GM03348 (cell line): ENCODE measurements around the gene ADGRL1.
A peak's percentile ranks its signal among the peaks of the same experiment; 100 is the strongest.
"Not testable (repeated sequence)": the region's sequence is repeated elsewhere in the genome, so short reads cannot be mapped to it uniquely, and the experiment has no call there.

ENCODE experiments used
- DNase-seq: peaks from one replicate; pipeline ENCODE4 v3.0.0; 2012; ENCODE audit warnings: low spot score

The ADGRL1 gene

DNA sequence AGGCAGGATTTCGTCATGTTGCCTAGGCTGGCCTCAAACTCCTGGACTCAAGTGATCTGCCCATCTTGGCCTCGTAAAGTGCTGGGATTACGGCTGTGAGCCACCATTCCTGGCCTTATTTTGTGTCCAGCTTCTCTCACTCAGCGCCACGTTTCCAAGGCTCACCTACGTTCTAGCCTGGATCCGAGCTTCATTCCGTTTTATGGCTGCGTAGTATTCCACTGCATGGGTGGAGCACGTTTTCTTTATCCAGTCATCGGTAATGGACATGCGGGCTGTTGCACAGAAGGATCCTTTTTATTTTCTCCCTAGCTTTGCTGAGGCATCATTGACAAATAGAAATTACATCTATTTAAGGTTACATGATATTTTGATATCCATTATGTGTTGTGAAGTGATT is 16.6 kb downstream of the ADGRL1 start:
- DNase-seq: no peak

DNA sequence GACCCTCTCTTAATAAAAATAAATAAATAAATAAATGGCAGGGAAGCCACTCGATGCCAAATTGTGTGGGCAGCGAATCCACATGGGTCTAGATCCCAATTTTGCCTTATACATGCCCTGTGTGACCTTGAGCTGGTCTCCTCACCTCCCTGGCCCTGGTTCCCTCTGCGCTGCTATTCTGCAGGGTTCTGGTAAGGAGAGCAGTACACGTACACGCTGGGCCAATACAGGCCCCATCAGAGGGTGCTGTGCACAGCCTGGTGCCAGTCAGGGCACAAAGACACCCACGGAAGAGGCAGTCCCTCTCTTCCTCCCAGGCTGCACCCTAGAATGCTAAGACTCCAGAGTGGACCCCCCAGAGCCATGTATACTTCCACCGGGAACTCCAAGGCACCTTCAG is 17.9 kb downstream of the ADGRL1 start:
- DNase-seq: not testable (repeated sequence)

DNA sequence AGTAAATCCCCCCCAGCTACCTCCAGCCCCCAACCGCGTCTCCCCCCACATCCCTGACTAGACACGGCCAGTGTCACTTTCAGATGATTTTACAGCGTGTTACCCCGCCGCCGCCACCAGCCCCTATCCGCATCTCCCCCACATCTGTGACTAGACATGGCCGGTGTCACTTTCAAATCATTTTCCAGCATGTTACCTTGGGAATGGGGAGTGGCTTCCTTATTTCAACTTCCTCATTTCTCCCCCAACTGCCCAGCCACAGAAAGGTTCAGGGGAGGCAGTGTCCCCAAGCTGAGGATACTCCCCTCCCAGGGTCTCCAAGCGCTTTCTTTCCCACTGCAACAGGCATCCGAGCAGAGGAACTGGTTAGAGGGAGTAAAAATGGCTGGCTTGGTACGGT is 18.4 kb downstream of the ADGRL1 start:
- no peak for DNase-seq

DNA sequence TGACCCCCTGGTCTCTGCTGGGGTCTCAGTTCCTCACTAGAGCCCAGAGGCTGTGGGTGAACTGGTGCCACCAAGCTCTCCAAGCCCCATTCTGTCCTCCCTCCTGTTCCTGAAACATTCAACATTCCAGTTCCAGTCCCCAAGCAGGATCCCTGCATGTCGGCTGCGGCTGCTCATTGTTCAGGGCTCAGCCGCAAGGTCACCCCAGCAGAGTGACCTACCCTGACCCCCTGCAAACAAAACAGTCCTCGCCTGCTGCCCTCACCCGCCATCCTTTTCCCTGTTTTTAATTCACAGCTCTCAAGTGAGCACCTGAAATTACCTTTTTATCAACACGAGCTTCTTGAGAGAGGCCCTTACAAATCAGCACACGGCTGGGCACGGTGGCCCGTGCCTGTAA is 19.3 kb downstream of the ADGRL1 start:
- DNase-seq: not testable (repeated sequence)

DNA sequence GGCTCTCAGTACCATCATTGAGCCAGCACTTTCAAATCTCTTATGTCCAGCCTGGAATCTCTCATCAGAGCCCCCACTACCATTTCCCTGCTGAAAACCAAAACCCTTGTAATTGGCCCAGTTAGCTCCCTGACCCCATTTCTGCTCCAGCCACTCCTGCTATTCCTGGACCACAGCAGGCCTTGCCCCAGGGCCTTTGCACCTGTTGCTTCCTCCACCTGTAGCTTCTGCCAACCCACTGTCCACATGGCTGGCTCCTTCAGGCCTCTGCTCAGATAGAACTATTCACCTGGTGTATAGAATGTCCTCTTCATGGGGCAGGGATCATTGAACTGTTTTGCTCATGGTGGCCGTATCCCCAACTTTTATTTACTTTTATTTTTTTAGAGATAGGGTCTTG is 20.3 kb downstream of the ADGRL1 start:
- not testable (repeated sequence) for DNase-seq

DNA sequence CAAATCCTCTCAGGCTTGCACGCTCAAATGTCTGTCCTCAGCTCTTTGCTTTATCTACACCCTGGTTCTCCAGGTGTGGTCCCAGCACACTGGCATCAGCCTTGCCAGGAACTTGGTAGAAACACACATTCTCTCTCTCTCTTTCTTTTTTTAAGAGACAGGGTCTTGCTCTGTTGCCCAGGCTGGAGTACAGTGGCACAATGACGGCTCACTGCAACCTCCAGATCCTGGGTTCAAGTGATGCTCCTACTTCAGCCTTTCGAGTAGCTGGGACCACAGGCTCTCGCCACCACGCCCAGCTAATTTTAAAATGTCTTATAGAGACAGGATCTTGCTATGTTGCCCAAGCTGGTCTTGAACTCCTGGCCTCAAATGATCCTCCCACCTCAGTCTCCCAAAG is 20.8 kb downstream of the ADGRL1 start:
- no peak for DNase-seq

DNA sequence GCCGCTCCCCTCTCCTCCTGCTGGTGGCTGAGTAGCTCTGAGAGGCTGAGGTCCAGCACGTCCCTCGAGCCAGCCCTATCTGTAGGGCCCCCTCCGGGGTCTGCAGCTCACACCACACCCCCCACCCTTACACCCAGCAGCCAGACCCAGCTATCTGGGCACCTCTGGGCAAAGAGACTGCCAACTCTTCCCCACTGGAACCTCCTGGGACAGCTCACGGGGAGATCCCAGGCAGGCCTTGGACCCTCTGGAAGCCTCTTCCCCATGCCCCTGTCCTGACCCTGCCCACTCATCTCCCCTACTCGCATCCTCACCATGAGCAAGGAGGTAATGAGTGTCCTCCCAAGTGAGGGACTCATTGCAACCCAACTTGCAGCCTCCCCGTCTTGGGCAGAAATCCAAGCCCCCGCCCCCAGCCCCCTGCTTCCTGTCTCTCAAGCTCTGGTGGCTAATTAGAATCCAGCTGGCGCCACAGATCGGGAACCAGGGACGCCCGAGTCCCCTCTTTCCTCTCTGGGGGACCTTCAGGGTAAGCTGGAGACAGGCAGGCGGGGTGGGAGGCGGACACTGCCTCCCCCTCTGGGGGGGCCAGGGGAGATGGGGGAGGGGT is 22.1 kb downstream of the ADGRL1 start:
- DNase-seq: peak; percentile 8

DNA sequence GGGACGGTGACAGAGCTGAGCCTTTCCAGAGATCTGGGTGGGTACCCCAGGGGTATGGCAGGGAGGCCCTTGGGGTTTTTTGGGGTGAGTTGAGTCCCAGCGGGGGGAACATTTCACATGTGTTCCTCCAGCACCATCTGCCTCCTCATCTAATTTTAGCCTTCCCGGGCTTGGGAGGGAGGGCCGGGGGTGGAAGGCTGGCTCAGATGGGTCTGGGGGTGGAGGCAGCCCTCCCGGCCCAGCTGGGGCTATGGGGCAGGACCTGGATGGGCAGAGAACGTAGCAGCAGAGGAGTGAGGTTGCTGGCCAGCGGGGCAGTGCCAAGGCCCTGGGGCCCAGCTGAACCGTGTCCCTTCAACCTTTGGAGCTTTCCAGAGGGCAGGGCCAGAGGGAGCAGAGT is 23.5 kb downstream of the ADGRL1 start:
- peak; percentile 6 for DNase-seq

DNA sequence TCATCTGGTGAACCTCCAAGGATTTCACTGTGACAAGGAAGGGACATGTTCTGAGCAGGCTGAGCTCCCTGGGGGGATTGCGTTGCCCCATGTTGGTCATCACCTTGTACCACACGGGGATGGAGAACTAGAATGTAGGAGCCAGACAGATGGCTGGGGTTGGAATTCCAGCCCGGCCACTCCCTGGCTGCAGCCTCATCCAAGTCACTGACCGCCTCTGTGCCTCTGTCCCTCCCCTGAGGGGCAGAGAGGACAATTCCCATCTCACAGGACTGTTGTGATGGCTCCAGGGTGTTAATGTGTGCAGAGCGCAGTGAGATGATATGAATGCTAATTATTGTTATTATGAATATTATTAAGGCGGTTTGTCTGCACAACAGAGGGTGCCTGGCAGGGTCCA is 24.1 kb downstream of the ADGRL1 start:
- DNase-seq: peak; percentile 3

DNA sequence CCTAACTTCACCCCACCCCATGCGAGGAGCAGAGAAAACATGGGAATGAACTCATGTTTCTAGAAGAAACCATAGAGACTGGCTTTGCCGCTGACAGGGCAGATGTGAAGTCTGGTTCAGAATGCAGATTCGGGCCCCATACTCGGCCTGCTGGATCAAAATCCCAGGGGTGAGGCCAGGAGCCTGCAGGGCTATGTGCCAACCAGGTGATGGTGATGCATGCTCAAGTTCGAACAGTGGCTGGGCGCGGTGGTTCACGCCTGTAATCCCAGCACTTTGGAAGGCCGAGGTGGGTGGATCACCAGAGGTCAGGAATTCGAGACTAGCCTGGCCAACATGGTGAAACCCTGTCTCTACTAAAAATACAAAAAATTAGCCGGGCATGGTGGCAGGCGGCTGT is 24.8 kb downstream of the ADGRL1 start:
- not testable (repeated sequence) for DNase-seq

DNA sequence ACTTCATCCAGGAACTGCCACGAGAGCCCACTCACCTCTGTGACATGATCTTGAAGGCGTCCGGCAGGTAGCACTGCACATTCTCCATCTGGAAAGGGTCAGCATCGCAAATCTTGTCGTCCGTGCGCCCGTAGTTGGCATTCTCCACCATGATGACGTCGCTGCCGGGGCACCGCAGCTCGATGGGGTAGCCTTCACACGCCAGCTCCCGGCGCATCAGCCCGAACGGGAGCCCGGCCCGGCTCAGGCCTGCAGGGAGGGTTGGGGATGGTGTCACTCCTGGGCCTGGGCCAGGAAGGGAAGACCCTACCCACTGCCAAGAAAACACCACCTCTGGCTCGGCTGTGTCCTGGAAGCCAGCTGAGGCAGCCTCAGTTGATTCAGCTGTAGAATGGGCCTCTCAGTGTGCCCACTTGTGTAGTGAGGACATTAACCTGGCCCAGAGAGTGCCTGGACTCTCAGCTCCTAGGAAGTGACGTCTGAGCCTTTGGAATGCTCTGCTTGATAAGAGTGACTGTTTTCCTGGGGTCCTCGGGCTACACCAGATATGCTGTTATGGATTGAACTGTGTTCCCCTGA is 28.4 kb downstream of the ADGRL1 start:
- DNase-seq: no peak

DNA sequence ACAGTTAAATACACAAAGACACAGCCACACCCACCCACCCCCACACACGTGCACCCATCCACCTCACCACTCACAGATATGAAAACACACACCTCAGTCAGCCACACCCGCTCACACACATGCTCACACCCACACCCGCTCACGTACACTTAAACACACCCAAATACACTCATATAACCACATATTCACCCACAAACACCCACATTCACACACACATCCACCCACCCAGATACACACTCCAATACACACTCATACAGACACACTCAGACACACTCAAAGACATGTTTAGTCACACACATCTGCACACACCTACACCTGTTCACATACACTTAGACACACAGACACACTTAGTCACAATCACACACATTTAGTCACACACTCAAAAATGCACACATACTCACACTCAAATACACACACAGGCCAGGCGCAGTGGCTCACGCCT is 30.6 kb downstream of the ADGRL1 start:
- no peak for DNase-seq

DNA sequence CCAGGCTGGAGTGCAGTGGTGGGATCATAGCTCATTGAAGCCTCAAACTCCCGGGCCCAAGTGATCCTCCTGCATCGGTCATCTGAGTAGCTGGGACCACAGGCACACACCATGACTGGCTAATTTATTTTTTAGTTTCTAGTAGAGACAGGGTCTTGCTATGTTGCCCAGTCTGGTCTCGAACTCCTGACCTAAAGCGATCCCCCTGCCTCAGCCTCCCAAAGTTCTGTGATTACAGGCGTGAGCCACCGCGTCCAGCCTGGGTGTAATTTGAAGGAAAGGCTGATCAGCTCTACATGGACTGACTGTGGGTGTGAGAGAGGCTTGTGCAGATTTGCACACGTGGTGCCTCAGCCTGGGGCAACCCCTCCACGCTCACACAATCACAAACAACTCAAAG is 31.1 kb downstream of the ADGRL1 start:
- no peak for DNase-seq

DNA sequence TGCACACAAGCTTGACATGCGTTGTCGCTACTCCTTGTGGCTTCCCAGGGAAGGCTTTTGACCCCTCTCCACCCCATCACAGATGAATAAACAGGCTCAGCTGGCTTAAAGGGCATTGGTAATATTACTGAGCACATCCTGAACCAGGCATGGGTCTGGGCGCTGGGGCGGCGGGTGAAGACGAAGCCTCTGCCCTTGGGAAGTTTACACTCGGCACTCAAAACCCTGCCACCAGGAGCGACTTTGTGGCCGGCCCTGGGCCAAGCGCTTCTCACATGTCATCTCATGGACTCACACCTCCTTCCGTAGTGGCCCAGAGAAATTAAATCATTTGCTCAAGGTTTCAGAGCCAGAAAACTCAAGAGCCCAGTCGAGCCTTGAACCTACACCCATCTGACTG is 37.0 kb downstream of the ADGRL1 start:
- no peak for DNase-seq

DNA sequence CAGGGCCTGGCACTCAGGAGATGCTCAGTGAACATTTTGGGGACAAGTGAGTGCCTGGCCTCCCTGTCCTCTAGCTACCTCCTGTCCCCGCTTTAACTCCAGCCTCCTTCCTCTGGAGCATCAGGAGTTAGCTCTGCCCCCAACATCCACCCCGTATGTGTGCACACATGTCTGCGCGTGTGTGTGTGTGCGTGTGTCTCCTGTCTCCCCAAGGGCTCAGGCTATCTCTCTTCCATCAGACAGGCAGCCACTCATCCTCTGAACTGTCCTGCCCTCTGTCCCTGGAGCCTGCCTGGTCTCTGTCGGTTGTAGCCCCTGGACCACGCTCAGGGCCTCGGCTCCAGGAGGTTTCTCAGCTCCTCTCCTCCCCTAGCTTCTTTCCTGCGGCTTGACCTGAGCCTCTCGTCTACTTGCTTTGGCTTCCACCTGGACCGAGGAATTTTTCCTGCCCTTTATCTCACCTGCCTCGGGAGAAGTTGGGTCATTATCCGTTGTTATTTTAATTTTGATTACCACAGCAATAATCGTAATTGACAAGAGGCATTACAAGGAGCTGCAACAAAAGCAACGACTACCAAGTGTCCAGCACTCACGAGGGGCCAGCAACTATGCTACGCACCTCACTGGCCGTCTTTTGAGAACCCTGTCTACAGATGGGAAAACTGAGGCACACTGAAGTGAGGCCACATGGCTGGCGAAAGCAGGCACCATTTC is 37.6 kb downstream of the ADGRL1 start:
- DNase-seq: no peak

DNA sequence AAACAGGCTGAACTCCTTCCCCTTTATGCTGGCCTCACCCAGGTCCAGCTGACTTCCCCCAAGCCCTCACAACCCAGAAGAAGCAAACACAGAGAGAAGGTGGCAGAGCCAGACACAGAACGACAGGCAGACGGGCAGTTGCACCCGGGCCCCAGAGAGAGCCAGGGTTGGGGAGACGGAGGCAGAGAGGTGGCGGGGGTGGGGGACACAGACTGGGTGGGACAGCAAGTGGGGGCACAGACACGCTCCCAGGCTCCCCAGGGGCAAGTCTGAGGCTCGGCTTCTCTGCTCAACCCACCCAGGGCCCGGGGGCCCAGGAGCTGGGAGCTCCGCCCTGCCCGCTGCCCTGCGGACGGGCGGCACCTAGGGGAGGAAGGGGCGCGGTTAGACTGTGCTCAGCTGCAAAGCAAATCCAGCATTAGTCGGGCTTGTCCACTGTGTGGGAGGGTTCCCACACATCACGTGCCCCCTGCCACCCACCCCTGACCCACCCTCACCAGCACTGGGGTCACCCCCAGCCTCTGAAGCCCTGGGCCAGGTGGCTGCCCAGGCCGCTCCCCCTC is 38.3 kb downstream of the ADGRL1 start:
- no peak for DNase-seq

DNA sequence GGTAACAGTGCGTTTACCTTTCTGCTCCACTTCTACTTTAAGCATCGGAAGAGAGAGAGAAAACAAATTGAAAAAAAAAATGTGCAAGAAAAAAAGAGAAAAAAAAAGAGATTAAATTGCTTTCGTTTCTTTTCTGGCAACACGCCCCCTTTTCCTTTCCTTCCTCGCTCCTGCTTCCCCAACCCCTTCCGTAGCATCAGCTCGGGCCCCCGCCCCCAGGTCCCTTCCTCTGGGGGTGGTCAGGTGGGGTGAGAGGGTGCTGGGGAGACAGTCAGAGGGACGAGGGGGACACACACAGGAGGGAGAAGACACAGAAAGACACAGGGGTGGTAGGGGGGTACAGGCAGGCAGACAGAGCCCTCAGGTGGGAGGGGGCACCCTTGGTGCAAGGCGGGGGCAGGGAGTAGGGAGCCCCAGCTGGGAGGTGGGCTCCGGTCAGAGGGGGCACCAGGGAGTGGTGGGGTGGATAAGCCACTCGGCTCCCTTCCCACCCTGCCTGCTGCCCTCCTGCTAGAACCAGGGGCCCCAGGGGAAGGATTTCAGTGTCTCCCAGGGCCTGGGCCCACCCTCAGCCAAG is 38.9 kb downstream of the ADGRL1 start:
- no peak for DNase-seq

DNA sequence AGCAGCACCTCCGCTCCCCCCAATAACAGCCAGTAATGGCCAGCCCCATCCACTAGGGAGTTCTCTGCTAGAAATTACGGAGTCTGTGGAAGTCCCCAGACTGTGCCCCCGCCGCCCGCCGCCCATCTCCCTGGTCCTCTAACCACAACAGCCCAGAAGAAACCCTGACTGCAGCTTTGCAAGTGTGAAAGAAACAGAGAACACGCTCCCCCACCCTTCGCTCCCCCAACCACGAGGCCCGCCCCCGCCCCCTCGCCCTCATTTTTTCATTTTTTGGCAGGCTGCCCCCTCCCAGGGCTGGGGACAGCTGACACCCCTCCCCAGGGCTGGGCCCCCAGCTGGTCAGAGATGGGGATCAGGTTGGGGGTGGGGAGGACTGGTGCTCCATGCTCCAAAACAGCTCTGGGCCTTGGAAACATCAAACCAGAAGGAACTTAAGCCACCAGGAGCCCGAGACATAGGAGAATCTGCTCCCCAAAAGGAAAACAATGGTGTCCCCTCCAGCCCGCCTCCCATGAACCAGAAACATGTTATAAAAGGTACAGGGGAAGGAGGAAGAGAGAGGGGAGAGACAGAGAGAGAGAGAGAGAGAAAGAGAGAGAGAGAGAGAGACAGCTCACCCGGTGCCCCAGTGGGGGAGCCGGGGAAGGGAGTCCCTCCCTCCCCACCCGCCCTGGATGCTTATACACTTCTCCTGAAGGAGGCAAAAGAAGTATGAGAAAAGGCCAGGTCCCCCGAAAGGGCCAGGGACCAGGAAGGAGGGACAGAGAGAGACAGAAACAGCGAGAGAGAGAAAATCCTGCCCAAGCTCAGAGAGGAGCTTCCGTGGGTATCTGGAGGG is 39.8 kb downstream of the ADGRL1 start:
- no peak for DNase-seq

DNA sequence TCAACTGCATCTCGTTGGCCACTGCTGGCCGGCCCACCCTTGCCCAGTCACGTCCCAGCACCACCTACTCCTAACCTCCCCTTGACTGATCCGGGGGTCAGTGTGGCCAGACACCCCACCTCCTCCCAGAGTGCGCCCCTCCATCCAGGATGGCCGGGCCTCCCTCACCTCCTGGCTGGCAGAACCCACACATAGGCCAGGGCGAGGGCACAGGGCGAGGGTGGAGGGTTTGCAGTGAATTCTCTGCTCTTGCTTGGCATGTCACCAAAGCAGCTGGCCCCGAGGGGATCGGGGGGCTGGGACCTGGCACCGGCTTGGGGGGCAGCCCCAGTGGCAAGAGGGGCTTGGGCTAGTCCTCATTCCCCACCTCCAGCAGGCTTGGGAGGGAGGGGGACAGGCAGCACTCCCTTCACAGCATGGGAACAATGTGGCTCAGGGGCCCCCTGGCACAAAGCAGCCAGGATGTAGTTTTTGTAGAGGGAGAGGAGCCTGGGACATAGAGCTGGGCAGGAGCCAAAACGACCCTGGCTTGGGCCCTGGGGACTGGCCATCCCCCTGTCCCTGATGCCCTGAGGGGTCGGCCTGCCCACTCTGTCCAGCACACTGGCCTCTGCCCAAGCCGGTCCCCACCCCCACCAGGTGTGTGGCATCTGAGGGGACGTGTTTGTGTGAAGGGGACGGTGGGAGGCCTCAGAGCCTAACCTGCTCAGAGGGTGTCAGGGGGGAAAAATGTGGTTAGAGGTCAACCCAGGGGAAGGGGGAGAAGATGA is 41.1 kb downstream of the ADGRL1 start:
- DNase-seq: no peak

DNA sequence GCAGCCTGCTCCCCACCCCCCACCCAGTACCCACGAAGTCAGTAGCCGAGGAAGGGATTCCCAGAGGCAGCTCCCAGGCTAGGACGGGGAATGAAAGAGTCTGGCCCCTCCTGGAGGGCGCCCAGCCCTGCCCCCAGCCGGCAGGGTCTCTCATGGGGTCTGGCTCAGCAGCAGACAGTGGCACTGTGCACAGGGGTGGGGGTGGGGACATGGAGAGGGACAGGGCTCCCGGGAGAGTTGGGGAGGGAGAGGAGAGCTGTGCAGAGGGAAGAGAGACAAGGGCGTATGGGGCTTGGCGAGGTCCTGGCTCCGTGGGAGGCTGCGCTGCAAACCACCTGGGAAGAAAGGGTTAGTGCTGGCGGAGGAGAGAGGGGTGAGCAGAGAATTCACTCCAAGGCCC is 41.9 kb downstream of the ADGRL1 start:
- no peak for DNase-seq

DNA sequence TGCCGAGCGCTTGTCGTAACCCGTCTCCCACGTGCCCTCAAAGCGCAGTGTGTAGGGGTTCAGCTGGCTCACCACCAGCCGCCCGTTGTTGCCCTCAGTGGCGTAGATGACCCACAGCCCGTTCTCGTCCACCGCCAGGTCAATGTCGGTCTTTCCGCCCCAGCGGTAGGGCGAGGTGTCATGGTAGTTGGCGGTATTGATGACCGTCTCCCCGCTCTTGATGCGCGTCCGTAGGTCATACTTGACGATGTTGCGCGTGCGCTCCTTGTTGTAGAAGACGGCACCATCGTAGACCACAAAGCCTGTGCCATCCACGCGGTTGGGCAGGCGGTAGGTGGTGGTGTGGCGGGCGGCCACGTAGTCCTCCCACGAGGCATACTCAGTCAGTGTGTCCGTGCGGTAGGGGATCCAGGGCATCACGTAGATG is 43.1 kb downstream of the ADGRL1 start:
- no peak for DNase-seq
